Mucosa of stomach (tissue), 1 donor: ENCODE results near the gene HSH2D.

Experiments used
- H3K27me3 ChIP-seq: one replicate; pipeline ENCODE4 v1.7.0; 2013; ENCODE audit warnings: mild to moderate bottlenecking, low read length; ENCODE audit not compliant: control insufficient read depth, insufficient read depth
- H3K36me3 ChIP-seq: one replicate; pipeline ENCODE4 v1.7.0; 2013; ENCODE audit warnings: low read length; ENCODE audit not compliant: control insufficient read depth, insufficient read depth
- H3K4me1 ChIP-seq: one replicate; pipeline ENCODE4 v1.7.0; 2013; ENCODE audit warnings: mild to moderate bottlenecking, low read length; ENCODE audit not compliant: control insufficient read depth, insufficient read depth
- H3K4me3 ChIP-seq: one replicate; pipeline ENCODE4 v1.7.0; 2013; ENCODE audit warnings: low read length
- H3K9ac ChIP-seq: one replicate; pipeline ENCODE4 v1.7.0; 2013; ENCODE audit warnings: mild to moderate bottlenecking, low read length, moderate library complexity
- H3K9me3 ChIP-seq: one replicate; pipeline ENCODE4 v1.7.0; 2013; ENCODE audit warnings: mild to moderate bottlenecking, low read length, moderate library complexity; ENCODE audit not compliant: control insufficient read depth
- donor health status: Pancreatic carcinoma.

Gene HSH2D

GRCh38 chr19:16190198-16190597 lies 46.7 kb downstream of the HSH2D start:
- Histone ChIP-seq H3K4me3 (no peak overlapping the region), H3K36me3 (peaks cover 10% of the 10 kb centered on the region), H3K9ac (no peak overlapping the region), H3K4me1 (peaks cover 10% of the 10 kb centered on the region), H3K27me3 (no peaks in the 10 kb centered on the region), H3K9me3 (no peaks in the 10 kb centered on the region)

GRCh38 chr19:16190736-16191135 lies 47.3 kb downstream of the HSH2D start:
- Histone ChIP-seq H3K27me3 (no peaks in the 10 kb centered on the region), H3K9me3 (no peaks in the 10 kb centered on the region), H3K4me1 (peaks cover 15% of the 10 kb centered on the region), H3K36me3 (peaks cover 10% of the 10 kb centered on the region), H3K4me3 (no peak overlapping the region), H3K9ac (no peak overlapping the region)

GRCh38 chr19:16191216-16191908 lies 47.9 kb downstream of the HSH2D start:
- H3K9me3 ChIP-seq: no peaks in the 10 kb centered on the region
- no peaks in the 10 kb centered on the region for H3K27me3 ChIP-seq
- peaks cover 21% of the 10 kb centered on the region for H3K4me1 ChIP-seq
- no peak overlapping the region for H3K4me3 ChIP-seq
- H3K9ac ChIP-seq: no peak overlapping the region
- H3K36me3 ChIP-seq: peaks cover 10% of the 10 kb centered on the region

- H3K27me3 ChIP-seq: no peaks in the 10 kb centered on the region
- no peaks in the 10 kb centered on the region for H3K9me3 ChIP-seq
- peaks cover 5% of the 10 kb centered on the region for H3K36me3 ChIP-seq
- H3K4me1 ChIP-seq: peaks cover 27% of the 10 kb centered on the region
- H3K9ac ChIP-seq: no peak overlapping the region
- H3K4me3 ChIP-seq: no peak overlapping the region
These were observed 50.0 kb downstream of the HSH2D start for GRCh38 chr19:16193466-16193865.

- H3K9me3 ChIP-seq: no peaks in the 10 kb centered on the region
- peaks cover 44% of the 10 kb centered on the region for H3K4me1 ChIP-seq
- H3K36me3 ChIP-seq: no peaks in the 10 kb centered on the region
- H3K4me3 ChIP-seq: peak overlapping the region; percentile 80
- H3K9ac ChIP-seq: peak overlapping the region; percentile 87
- no peaks in the 10 kb centered on the region for H3K27me3 ChIP-seq
These were observed 53.7 kb downstream of the HSH2D start for GRCh38 chr19:16197188-16197621.

GRCh38 chr19:16197622-16198369 lies 54.3 kb downstream of the HSH2D start, which contains the start of gene AP1M1:
Gene AP1M1 (plus strand): TSS chr19:16197911. CDS start chr19:16198027, 116 bp downstream.
- Histone ChIP-seq H3K9ac (peak within 1 kb of the TSS; percentile 87), H3K27me3 (no peaks in the 10 kb centered on the region), H3K9me3 (no peaks in the 10 kb centered on the region), H3K36me3 (no peaks in the 10 kb centered on the region), H3K4me1 (peaks cover 44% of the 10 kb centered on the region), H3K4me3 (peak within 1 kb of the TSS; percentile 80)

- Histone ChIP-seq H3K4me1 (peaks cover 44% of the 10 kb centered on the region), H3K36me3 (no peaks in the 10 kb centered on the region), H3K27me3 (no peaks in the 10 kb centered on the region), H3K4me3 (peak overlapping the region; percentile 80), H3K9me3 (no peaks in the 10 kb centered on the region), H3K9ac (peak overlapping the region; percentile 87)
These were observed 54.8 kb downstream of the HSH2D start for GRCh38 chr19:16198370-16198651.

GRCh38 chr19:16199275-16199932 lies 55.9 kb downstream of the HSH2D start:
- H3K4me1 ChIP-seq: peaks cover 44% of the 10 kb centered on the region
- no peak overlapping the region for H3K4me3 ChIP-seq
- peaks cover 4% of the 10 kb centered on the region for H3K36me3 ChIP-seq
- H3K9me3 ChIP-seq: no peaks in the 10 kb centered on the region
- no peak overlapping the region for H3K9ac ChIP-seq
- H3K27me3 ChIP-seq: no peaks in the 10 kb centered on the region

- Histone ChIP-seq H3K27me3 (no peaks in the 10 kb centered on the region), H3K36me3 (peaks cover 4% of the 10 kb centered on the region), H3K4me3 (no peak overlapping the region), H3K9ac (no peak overlapping the region), H3K4me1 (peaks cover 39% of the 10 kb centered on the region), H3K9me3 (no peaks in the 10 kb centered on the region)
These were observed 56.8 kb downstream of the HSH2D start for GRCh38 chr19:16200038-16201010.

- Histone ChIP-seq H3K4me3 (no peak overlapping the region), H3K9me3 (no peaks in the 10 kb centered on the region), H3K36me3 (peaks cover 4% of the 10 kb centered on the region), H3K9ac (no peak overlapping the region), H3K4me1 (peaks cover 32% of the 10 kb centered on the region), H3K27me3 (no peaks in the 10 kb centered on the region)
These were observed 57.5 kb downstream of the HSH2D start for GRCh38 chr19:16201011-16201391.

- Histone ChIP-seq H3K36me3 (peaks cover 4% of the 10 kb centered on the region), H3K9ac (no peak overlapping the region), H3K27me3 (no peaks in the 10 kb centered on the region)
These were observed 59.1 kb downstream of the HSH2D start for GRCh38 chr19:16202320-16203255.

More at GRCh38 chr19:16202320-16203255, 59.1 kb downstream of the HSH2D start:
- Histone ChIP-seq H3K4me3 (no peak overlapping the region), H3K4me1 (peaks cover 21% of the 10 kb centered on the region), H3K9me3 (no peaks in the 10 kb centered on the region)
